Right lobe of liver (tissue), 4 donors: ENCODE results near the gene RNF182.

ENCODE experiments used
- POLR2A ChIP-seq: fragments of 450-650 bp; IDR thresholded peaks from one replicate; pipeline ENCODE4 v1.6.1; 2017; ENCODE audit warnings: antibody characterized with exemption, mild to moderate bottlenecking
- TF ChIP-seq, protein P1 (sequence below), 4 donors: fragments of 200-600 bp in 3 of 4; fragments of 450-650 bp in 1 of 4; IDR thresholded peaks; one replicate each; pipeline versions ENCODE4 v1.5.1 to v1.8.0; 2016 to 2022; ENCODE audit warnings: antibody characterized with exemption in 4 of 4, mild to moderate bottlenecking in 2 of 4
- donor health status: DM: no; HTN: no; CAD: no.
- donor health status: DM: no; HTN: no; CAD: no.
- donor health status: DM: no; HTN: yes; CAD: no.

- TF ChIP-seq POLR2A: no peak
- TF ChIP-seq, protein P1, sequence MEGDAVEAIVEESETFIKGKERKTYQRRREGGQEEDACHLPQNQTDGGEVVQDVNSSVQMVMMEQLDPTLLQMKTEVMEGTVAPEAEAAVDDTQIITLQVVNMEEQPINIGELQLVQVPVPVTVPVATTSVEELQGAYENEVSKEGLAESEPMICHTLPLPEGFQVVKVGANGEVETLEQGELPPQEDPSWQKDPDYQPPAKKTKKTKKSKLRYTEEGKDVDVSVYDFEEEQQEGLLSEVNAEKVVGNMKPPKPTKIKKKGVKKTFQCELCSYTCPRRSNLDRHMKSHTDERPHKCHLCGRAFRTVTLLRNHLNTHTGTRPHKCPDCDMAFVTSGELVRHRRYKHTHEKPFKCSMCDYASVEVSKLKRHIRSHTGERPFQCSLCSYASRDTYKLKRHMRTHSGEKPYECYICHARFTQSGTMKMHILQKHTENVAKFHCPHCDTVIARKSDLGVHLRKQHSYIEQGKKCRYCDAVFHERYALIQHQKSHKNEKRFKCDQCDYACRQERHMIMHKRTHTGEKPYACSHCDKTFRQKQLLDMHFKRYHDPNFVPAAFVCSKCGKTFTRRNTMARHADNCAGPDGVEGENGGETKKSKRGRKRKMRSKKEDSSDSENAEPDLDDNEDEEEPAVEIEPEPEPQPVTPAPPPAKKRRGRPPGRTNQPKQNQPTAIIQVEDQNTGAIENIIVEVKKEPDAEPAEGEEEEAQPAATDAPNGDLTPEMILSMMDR (IDR thresholded peaks at IDR 0.05): no peak
Observed at GRCh38 chr6:13919861-13920260, 4.9 kb upstream of the RNF182 start.
